ENCODE results near the gene PMAIP1.

- TF ChIP-seq POLR2AphosphoS5 (IDR thresholded peaks at IDR 0.05; ENCODE audit: low read depth, low read length) (no peak), REST (IDR thresholded peaks at IDR 0.05; ENCODE audit: insufficient read depth in 1 of 2, low read depth in 2 of 2, low read length in 2 of 2) (no peak)
These were observed 32.3 kb upstream of the PMAIP1 start for GRCh38 chr18:59867337-59868104.

Data from PFSK-1 (cell line).